ENCODE data around the gene MRPL36. TPM values are rescaled to one million over a fixed set of nuclear protein-coding genes. Genes with fewer than 3 reads are reported as not detected.
A peak's percentile ranks its signal among the peaks of the same experiment; 100 is the strongest.

The MRPL36 gene
- total and polyA plus RNA-seq, 9 donors, result 26.8 to 60.7 (median 34.0) TPM

GRCh38 chr5:1762883-1763547 is 36.6 kb downstream of the MRPL36 start:
- H3K27me3 ChIP-seq, result no peaks in the 10 kb centered on the region
- TF ChIP-seq CTCF (IDR thresholded peaks at IDR 0.05) (no peak), POLR2A (IDR thresholded peaks at IDR 0.05) (no peak), EP300 (IDR thresholded peaks at IDR 0.05) (no peak)
- peak in 3 of 5 donors; percentile 1 to 17 (median 4) for DNase-seq
- no peaks in the 10 kb centered on the region for H3K36me3 ChIP-seq
- 76 to 88% (median 84%) methylated on average over 13 of the region's 13 CpGs for WGBS, 3 donors
- peaks cover 2% of the 10 kb centered on the region for H3K4me1 ChIP-seq (ENCODE audit: insufficient read depth)
- no peaks in the 10 kb centered on the region for H3K9me3 ChIP-seq
- intact Hi-C loops (cut with DNase I), result loop anchor here in 3 of 4 donors (10.0 kb wide), 2 partner anchors 272 to 282 kb away; no protein-coding TSS in a partner anchor
- H3K4me3 ChIP-seq, result no peak overlapping the region
- H3K27ac ChIP-seq, result no peak overlapping the region

GRCh38 chr5:1762121-1762882 is 37.3 kb downstream of the MRPL36 start:
- Histone ChIP-seq H3K36me3 (no peaks in the 10 kb centered on the region), H3K9me3 (no peaks in the 10 kb centered on the region), H3K27me3 (no peaks in the 10 kb centered on the region), H3K4me3 (no peak overlapping the region), H3K27ac (no peak overlapping the region), H3K4me1 (ENCODE audit: insufficient read depth) (no peaks in the 10 kb centered on the region)
- intact Hi-C loops (cut with DNase I), result loop anchor here in 3 of 4 donors (10.0 kb wide), 2 partner anchors 272 to 282 kb away; no protein-coding TSS in a partner anchor
- 79 to 81% (median 81%) methylated on average over 25 of the region's 25 CpGs for WGBS, 3 donors
- DNase-seq, result peak in 3 of 5 donors; percentile 3 to 16 (median 7)
- TF ChIP-seq EP300 (IDR thresholded peaks at IDR 0.05) (no peak), POLR2A (IDR thresholded peaks at IDR 0.05) (no peak), CTCF (IDR thresholded peaks at IDR 0.05) (no peak)

- WGBS, 3 donors, result 60 to 72% (median 65%) methylated on average over 11 of the region's 11 CpGs
- Histone ChIP-seq H3K4me1 (ENCODE audit: insufficient read depth) (no peaks in the 10 kb centered on the region), H3K27ac (no peak overlapping the region), H3K27me3 (no peaks in the 10 kb centered on the region), H3K9me3 (no peaks in the 10 kb centered on the region), H3K36me3 (no peaks in the 10 kb centered on the region), H3K4me3 (no peak overlapping the region)
- DNase-seq, result peak in 3 of 5 donors; percentile 2 to 13 (median 8)
- intact Hi-C loops (cut with DNase I), result loop anchor here in 3 of 4 donors (10.0 kb wide), 2 partner anchors 273 to 283 kb away; no protein-coding TSS in a partner anchor
- TF ChIP-seq POLR2A (IDR thresholded peaks at IDR 0.05), result no peak
- TF ChIP-seq CTCF (IDR thresholded peaks at IDR 0.05), result no peak
- no peak for TF ChIP-seq EP300 (IDR thresholded peaks at IDR 0.05)
Observed at GRCh38 chr5:1761453-1761755, 38.2 kb downstream of the MRPL36 start.

GRCh38 chr5:1760656-1761452 is 38.8 kb downstream of the MRPL36 start:
- WGBS, 3 donors, result 69 to 73% (median 69%) methylated on average over 27 to 28 of the region's 28 CpGs
- Histone ChIP-seq H3K36me3 (no peaks in the 10 kb centered on the region), H3K9me3 (no peaks in the 10 kb centered on the region), H3K27me3 (no peaks in the 10 kb centered on the region), H3K4me1 (ENCODE audit: insufficient read depth) (no peaks in the 10 kb centered on the region), H3K4me3 (no peak overlapping the region), H3K27ac (no peak overlapping the region)
- TF ChIP-seq CTCF (IDR thresholded peaks at IDR 0.05) (no peak), POLR2A (IDR thresholded peaks at IDR 0.05) (no peak), EP300 (IDR thresholded peaks at IDR 0.05) (no peak)
- intact Hi-C loops (cut with DNase I), result loop anchor here in 3 of 4 donors (10.0 kb wide), 2 partner anchors 274 to 284 kb away; no protein-coding TSS in a partner anchor
- peak in 3 of 5 donors; percentile 4 to 12 (median 6) for DNase-seq

Measured in ovary (tissue), 9 donors.